Measurements from ENCODE around the gene ZER1. TPM values are rescaled to one million over a fixed set of nuclear protein-coding genes. Genes with fewer than 3 reads are reported as not detected.
"Not testable (repeated sequence)": the region's sequence is repeated elsewhere in the genome, so short reads cannot be mapped to it uniquely, and the experiment has no call there.

The ZER1 gene
- total and polyA plus RNA-seq, 2 experiments from 2014 or later, result 74.1 to 89.6 TPM

GRCh38 chr9:128807827-128808226, 36.1 kb upstream of the ZER1 start:
- no peak overlapping the region for H3K27ac ChIP-seq
- no peak overlapping the region for H3K4me3 ChIP-seq
- H3K36me3 ChIP-seq, result peaks cover 30% of the 10 kb centered on the region
- DNase-seq (ENCODE audit: low read depth in 1 of 2, low spot score in 1 of 2), result no peak
- H3K27me3 ChIP-seq, result no peaks in the 10 kb centered on the region
- no peaks in the 10 kb centered on the region for H3K4me1 ChIP-seq (ENCODE audit: low read depth)
- no peaks in the 10 kb centered on the region for H3K9me3 ChIP-seq (ENCODE audit: low read depth)
- TF ChIP-seq CTCF (IDR thresholded peaks at IDR 0.05; ENCODE audit: low read depth, low read length), result no peak

- Histone ChIP-seq H3K27ac (no peak overlapping the region), H3K4me3 (no peak overlapping the region), H3K9me3 (ENCODE audit: low read depth) (no peaks in the 10 kb centered on the region), H3K36me3 (peaks cover 35% of the 10 kb centered on the region), H3K27me3 (no peaks in the 10 kb centered on the region), H3K4me1 (ENCODE audit: low read depth) (no peaks in the 10 kb centered on the region)
- TF ChIP-seq CTCF (IDR thresholded peaks at IDR 0.05; ENCODE audit: low read depth, low read length), result no peak
- DNase-seq (ENCODE audit: low read depth in 1 of 2, low spot score in 1 of 2), result no peak
These were observed 33.9 kb upstream of the ZER1 start for GRCh38 chr9:128805661-128806060.

- no peaks in the 10 kb centered on the region for H3K4me1 ChIP-seq (ENCODE audit: low read depth)
- peaks cover 44% of the 10 kb centered on the region for H3K36me3 ChIP-seq
- no peaks in the 10 kb centered on the region for H3K27me3 ChIP-seq
- H3K27ac ChIP-seq, result no peak overlapping the region
- DNase-seq (ENCODE audit: low read depth in 1 of 2, low spot score in 1 of 2), result no peak
- no peak for TF ChIP-seq CTCF (IDR thresholded peaks at IDR 0.05; ENCODE audit: low read depth, low read length)
- H3K9me3 ChIP-seq (ENCODE audit: low read depth), result no peaks in the 10 kb centered on the region
- H3K4me3 ChIP-seq, result no peak overlapping the region
These were observed 30.8 kb upstream of the ZER1 start for GRCh38 chr9:128802482-128802881.

GRCh38 chr9:128800061-128800460, 28.3 kb upstream of the ZER1 start:
- H3K27me3 ChIP-seq, result no peaks in the 10 kb centered on the region
- H3K4me3 ChIP-seq, result no peak overlapping the region
- no peak for DNase-seq (ENCODE audit: low read depth in 1 of 2, low spot score in 1 of 2)
- no peak overlapping the region for H3K27ac ChIP-seq
- H3K9me3 ChIP-seq (ENCODE audit: low read depth), result no peaks in the 10 kb centered on the region
- no peak for TF ChIP-seq CTCF (IDR thresholded peaks at IDR 0.05; ENCODE audit: low read depth, low read length)
- H3K36me3 ChIP-seq, result peaks cover 36% of the 10 kb centered on the region
- H3K4me1 ChIP-seq (ENCODE audit: low read depth), result no peaks in the 10 kb centered on the region

- Histone ChIP-seq H3K9me3 (ENCODE audit: low read depth) (no peaks in the 10 kb centered on the region), H3K27me3 (no peaks in the 10 kb centered on the region), H3K36me3 (peaks cover 30% of the 10 kb centered on the region), H3K4me3 (no peak overlapping the region), H3K27ac (no peak overlapping the region), H3K4me1 (ENCODE audit: low read depth) (no peaks in the 10 kb centered on the region)
- no peak for TF ChIP-seq CTCF (IDR thresholded peaks at IDR 0.05; ENCODE audit: low read depth, low read length)
- no peak for DNase-seq (ENCODE audit: low read depth in 1 of 2, low spot score in 1 of 2)
These were observed 27.2 kb upstream of the ZER1 start for GRCh38 chr9:128798896-128799295.

- H3K9me3 ChIP-seq (ENCODE audit: low read depth); DNase-seq (ENCODE audit: low read depth in 1 of 2, low spot score in 1 of 2); H3K4me3 ChIP-seq; H3K4me1 ChIP-seq (ENCODE audit: low read depth); H3K27me3 ChIP-seq; H3K27ac ChIP-seq: not testable (repeated sequence)
- peaks cover 38% of the 10 kb centered on the region for H3K36me3 ChIP-seq
These were observed 23.2 kb upstream of the ZER1 start for GRCh38 chr9:128794961-128795360.
